Peyer's patch (tissue), 4 donors: Measurements from ENCODE around the gene TIMM22.

Source experiments
- POLR2A ChIP-seq, 2 donors: fragments of 450-650 bp; IDR thresholded peaks; one replicate each; pipeline ENCODE4 v1.5.1; 2017; ENCODE audit warnings: antibody characterized with exemption in 2 of 2, mild to moderate bottlenecking in 2 of 2, moderate library complexity in 2 of 2
- TF ChIP-seq, protein P1 (sequence below), 6 experiments: fragments of 450-650 bp in 4 of 6; fragments of 200-600 bp in 2 of 6; sonication (generic) in 1 of 6; IDR thresholded peaks; one replicate each; pipeline ENCODE4 v1.5.1; 2017 to 2019; ENCODE audit warnings: antibody characterized with exemption in 6 of 6, mild to moderate bottlenecking in 3 of 6, moderate library complexity in 1 of 6

DNA sequence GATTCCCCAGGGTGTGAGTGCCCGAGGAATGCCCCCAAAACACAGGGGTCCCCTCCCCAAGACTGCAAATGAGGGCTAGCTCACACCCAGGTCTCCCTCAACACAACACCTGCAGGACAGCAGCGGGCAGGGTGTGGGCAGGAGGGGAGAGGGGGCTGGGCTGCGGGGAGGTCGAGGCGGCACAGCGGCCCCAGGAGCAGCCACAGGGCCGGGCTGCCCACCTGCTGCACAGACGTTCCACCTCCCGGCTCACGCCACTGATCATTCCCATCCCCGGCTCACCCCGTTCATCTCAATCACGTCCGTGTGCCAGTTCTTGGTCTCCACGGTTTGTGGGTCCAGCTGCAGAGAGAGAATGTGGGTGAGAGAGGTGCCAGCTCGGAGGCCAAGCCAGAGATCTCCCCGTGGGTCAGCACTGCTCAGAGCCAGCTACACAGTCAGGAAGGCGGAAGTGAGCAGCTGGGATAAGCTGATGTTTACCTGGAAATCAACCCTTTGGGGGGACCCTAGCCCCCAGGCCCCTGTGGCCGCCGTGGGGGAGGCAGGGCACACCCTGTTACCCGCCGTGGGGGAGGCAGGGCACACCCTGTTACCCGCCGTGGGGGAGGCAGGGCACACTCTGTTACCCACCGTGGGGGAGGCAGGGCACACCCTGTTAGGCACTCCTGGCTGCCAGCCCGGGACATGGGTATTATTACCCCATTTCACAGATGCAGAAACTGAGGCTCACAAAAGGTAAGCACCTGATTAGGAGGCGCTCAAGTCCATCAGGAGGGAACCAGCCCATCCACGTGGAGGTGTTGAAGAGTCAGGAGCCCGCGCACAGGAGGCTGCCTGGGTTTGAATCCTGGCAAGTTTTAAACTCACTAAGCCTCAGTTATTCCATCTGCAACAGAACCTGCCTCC lies 16.1 kb downstream of the TIMM22 start:
- TF ChIP-seq, protein P1, sequence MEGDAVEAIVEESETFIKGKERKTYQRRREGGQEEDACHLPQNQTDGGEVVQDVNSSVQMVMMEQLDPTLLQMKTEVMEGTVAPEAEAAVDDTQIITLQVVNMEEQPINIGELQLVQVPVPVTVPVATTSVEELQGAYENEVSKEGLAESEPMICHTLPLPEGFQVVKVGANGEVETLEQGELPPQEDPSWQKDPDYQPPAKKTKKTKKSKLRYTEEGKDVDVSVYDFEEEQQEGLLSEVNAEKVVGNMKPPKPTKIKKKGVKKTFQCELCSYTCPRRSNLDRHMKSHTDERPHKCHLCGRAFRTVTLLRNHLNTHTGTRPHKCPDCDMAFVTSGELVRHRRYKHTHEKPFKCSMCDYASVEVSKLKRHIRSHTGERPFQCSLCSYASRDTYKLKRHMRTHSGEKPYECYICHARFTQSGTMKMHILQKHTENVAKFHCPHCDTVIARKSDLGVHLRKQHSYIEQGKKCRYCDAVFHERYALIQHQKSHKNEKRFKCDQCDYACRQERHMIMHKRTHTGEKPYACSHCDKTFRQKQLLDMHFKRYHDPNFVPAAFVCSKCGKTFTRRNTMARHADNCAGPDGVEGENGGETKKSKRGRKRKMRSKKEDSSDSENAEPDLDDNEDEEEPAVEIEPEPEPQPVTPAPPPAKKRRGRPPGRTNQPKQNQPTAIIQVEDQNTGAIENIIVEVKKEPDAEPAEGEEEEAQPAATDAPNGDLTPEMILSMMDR (IDR thresholded peaks at IDR 0.05), result no peak
- TF ChIP-seq POLR2A (IDR thresholded peaks at IDR 0.05), result no peak
